ENCODE results near the gene CPA5.

Gene CPA5

DNA sequence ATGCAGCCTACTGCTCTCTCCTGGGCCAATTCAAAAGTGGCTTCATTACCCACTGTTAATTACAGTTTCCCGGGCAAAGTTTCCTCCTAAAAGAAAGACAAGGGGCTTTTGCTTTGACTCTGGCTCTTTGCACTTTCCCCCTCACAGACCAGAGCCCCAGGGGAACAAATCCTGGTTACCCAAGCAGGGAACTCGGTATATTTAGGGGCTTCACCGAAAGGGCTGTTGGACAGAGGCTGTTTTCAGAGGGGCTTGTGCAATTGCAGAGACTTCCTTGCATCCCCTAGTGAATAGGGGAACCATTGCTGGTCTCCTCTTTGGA is 42.7 kb downstream of the CPA5 start:
- Histone ChIP-seq H3K79me2 (ENCODE audit: insufficient read depth, low read length) (no peaks in the 10 kb centered on the region), H4K20me1 (ENCODE audit: insufficient read depth, low read length) (no peaks in the 10 kb centered on the region), H3K27me3 (ENCODE audit: insufficient read depth, low read length, poor library complexity) (no peaks in the 10 kb centered on the region), H3K9me3 (ENCODE audit: insufficient read depth, low read length, severe bottlenecking) (no peaks in the 10 kb centered on the region), H3K4me1 (ENCODE audit: insufficient read depth, low read length) (no peaks in the 10 kb centered on the region), H3K27ac (ENCODE audit: low read length) (no peak overlapping the region), H3K9ac (ENCODE audit: low read depth, low read length) (no peak overlapping the region), H2AFZ (ENCODE audit: low read depth, low read length) (no peak overlapping the region), H3K36me3 (ENCODE audit: insufficient read depth, low read length) (no peaks in the 10 kb centered on the region), H3K4me2 (ENCODE audit: insufficient read depth, low read length) (no peak overlapping the region), H3K4me3 (ENCODE audit: low read depth in 1 of 2, low read length in 2 of 2) (no peak overlapping the region)
- ATAC-seq (ENCODE audit: insufficient read depth, low read depth), result no peak
- TF ChIP-seq, protein P1, sequence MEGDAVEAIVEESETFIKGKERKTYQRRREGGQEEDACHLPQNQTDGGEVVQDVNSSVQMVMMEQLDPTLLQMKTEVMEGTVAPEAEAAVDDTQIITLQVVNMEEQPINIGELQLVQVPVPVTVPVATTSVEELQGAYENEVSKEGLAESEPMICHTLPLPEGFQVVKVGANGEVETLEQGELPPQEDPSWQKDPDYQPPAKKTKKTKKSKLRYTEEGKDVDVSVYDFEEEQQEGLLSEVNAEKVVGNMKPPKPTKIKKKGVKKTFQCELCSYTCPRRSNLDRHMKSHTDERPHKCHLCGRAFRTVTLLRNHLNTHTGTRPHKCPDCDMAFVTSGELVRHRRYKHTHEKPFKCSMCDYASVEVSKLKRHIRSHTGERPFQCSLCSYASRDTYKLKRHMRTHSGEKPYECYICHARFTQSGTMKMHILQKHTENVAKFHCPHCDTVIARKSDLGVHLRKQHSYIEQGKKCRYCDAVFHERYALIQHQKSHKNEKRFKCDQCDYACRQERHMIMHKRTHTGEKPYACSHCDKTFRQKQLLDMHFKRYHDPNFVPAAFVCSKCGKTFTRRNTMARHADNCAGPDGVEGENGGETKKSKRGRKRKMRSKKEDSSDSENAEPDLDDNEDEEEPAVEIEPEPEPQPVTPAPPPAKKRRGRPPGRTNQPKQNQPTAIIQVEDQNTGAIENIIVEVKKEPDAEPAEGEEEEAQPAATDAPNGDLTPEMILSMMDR (IDR thresholded peaks at IDR 0.05; ENCODE audit: borderline replicate concordance, extremely low read depth, low read length, poor library complexity, severe bottlenecking), result no peak
- no peak for TF ChIP-seq EZH2 (IDR thresholded peaks at IDR 0.05; ENCODE audit: borderline replicate concordance, low read depth, low read length, severe bottlenecking)
- DNase-seq, result no peak

DNA sequence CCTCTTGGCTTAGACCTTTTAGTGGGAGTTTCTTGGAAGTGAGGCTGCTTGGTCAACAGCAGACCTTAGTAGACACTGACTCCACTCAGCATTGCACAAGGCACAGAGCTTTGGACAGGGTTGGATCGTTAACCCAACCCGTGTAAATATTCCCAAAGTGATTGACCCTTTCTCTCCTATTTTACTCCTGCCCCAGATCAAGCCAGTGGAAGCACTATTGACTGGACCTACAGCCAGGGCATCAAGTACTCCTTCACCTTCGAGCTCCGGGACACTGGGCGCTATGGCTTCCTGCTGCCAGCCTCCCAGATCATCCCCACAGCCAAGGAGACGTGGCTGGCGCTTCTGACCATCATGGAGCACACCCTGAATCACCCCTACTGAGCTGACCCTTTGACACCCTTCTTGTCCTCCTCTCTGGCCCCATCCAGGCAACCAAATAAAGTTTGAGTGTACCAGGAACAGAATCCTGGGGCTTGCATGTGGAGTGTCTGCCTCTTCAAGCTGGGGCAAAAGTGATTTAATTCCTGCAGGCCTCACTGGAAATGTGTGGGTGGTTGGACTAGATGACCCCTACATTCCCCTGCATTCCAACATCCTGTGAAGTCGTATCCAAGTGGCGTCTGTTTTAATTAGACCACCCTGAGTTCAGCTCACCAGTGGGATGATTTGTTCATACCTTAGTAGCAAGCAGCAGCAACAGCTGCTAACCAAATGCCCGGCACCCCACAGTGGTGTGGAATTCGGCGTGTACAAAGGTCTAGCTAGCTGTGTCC is 43.2 kb downstream of the CPA5 start:
- TF ChIP-seq, protein P1 (IDR thresholded peaks at IDR 0.05; ENCODE audit: borderline replicate concordance, extremely low read depth, low read length, poor library complexity, severe bottlenecking), result no peak
- no peak for TF ChIP-seq EZH2 (IDR thresholded peaks at IDR 0.05; ENCODE audit: borderline replicate concordance, low read depth, low read length, severe bottlenecking)
- no peak for ATAC-seq (ENCODE audit: insufficient read depth, low read depth)
- no peak overlapping the region for H3K4me2 ChIP-seq (ENCODE audit: insufficient read depth, low read length)

DNA sequence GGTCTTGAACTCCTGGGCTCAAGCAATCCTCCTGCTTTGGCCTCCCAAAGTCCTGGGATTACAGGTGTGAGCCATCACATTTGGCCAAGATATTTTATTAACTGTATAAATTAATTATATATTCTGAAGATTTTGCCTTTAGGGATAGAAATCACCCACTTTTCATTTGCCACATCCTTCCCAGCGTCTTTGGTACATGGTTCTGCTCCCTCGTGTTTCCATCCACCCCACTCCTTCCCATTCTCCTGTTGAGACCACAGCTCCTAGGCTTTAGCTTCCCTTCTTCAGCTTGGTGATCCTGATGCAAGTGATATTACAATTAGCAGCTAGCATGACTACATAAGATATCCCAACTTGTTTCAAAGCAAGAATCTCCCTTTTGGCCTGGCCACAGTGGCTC is 44.1 kb downstream of the CPA5 start:
- H3K9ac ChIP-seq (ENCODE audit: low read depth, low read length), result no peak overlapping the region
- no peak for TF ChIP-seq EZH2 (IDR thresholded peaks at IDR 0.05; ENCODE audit: borderline replicate concordance, low read depth, low read length, severe bottlenecking)
- TF ChIP-seq, protein P1 (IDR thresholded peaks at IDR 0.05; ENCODE audit: borderline replicate concordance, extremely low read depth, low read length, poor library complexity, severe bottlenecking), result no peak
- H2AFZ ChIP-seq (ENCODE audit: low read depth, low read length), result no peak overlapping the region
- H3K4me3 ChIP-seq (ENCODE audit: low read depth in 1 of 2, low read length in 2 of 2), result no peak overlapping the region
- no peaks in the 10 kb centered on the region for H4K20me1 ChIP-seq (ENCODE audit: insufficient read depth, low read length)
- H3K4me1 ChIP-seq (ENCODE audit: insufficient read depth, low read length), result no peaks in the 10 kb centered on the region
- H3K4me2 ChIP-seq (ENCODE audit: insufficient read depth, low read length), result no peak overlapping the region
- no peak for ATAC-seq (ENCODE audit: insufficient read depth, low read depth)
- no peaks in the 10 kb centered on the region for H3K27me3 ChIP-seq (ENCODE audit: insufficient read depth, low read length, poor library complexity)
- H3K36me3 ChIP-seq (ENCODE audit: insufficient read depth, low read length), result no peaks in the 10 kb centered on the region
- H3K79me2 ChIP-seq (ENCODE audit: insufficient read depth, low read length), result no peaks in the 10 kb centered on the region
- no peaks in the 10 kb centered on the region for H3K9me3 ChIP-seq (ENCODE audit: insufficient read depth, low read length, severe bottlenecking)
- H3K27ac ChIP-seq (ENCODE audit: low read length), result no peak overlapping the region
- no peak for DNase-seq

More for the DNA sequence above, 43.2 kb downstream of the CPA5 start:
- Histone ChIP-seq H4K20me1 (ENCODE audit: insufficient read depth, low read length) (no peaks in the 10 kb centered on the region), H3K9ac (ENCODE audit: low read depth, low read length) (no peak overlapping the region), H3K4me1 (ENCODE audit: insufficient read depth, low read length) (no peaks in the 10 kb centered on the region), H3K27ac (ENCODE audit: low read length) (no peak overlapping the region), H3K36me3 (ENCODE audit: insufficient read depth, low read length) (no peaks in the 10 kb centered on the region), H3K27me3 (ENCODE audit: insufficient read depth, low read length, poor library complexity) (no peaks in the 10 kb centered on the region), H3K9me3 (ENCODE audit: insufficient read depth, low read length, severe bottlenecking) (no peaks in the 10 kb centered on the region), H3K4me3 (ENCODE audit: low read depth in 1 of 2, low read length in 2 of 2) (no peak overlapping the region), H3K79me2 (ENCODE audit: insufficient read depth, low read length) (no peaks in the 10 kb centered on the region), H2AFZ (ENCODE audit: low read depth, low read length) (no peak overlapping the region)
- no peak for DNase-seq
